ENCODE results near the gene LZIC.

The LZIC gene

DNA sequence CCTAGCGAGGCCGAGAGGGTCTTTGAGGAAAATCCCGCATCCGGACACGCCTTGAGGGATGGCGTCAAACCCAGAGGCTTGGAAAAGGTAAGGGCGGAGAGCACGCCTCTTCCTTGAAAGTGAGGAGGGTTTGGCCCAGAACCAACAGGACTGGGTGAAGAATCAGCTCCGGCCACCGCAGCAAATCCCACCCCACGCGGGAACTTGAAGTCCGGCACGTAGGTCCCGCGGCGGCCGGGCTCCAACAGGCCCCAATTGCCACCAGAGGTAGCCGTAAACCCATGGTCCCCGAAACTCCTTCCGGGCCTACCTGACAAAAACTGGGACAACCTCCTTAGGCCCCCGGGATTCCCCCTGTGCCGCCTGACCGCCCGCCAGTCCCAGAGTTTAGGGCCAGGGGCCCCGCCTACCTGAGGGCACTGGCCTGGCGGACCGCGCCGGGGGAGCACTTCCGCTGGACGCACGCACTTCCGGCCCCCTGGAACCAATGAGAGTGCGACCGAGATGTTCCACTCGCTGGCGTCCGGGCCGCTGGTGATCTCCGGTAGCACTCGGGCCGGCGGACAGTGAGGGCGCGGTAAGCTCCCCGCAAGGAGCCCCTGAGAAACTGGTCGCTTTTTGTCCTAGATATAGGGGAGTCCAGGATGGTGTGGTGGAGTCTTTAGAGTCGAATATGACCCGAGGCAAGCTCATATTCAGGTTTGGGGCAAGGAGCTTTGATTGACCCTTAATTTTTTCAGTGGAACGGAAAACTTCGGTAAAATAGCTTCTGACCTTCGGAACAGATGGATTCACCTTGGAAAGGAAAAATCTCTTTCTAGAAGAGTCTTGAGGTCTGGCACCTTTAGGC lies at the start of gene LZIC, which contains the start of gene NMNAT1:
Gene LZIC (minus strand): TSS at position 453 of the 850 bp plus-strand sequence. CDS start 6,772 bp downstream, outside the sequence.
Gene NMNAT1 (plus strand): TSS at position 537 of the 850 bp plus-strand sequence. CDS start 28,599 bp downstream, outside the sequence.
- peaks cover 6 to 9% of the 10 kb centered on the region in 2 donors for H3K4me1 ChIP-seq (ENCODE audit: control insufficient read depth in 2 of 2, insufficient read depth in 2 of 2, low read length in 2 of 2)
- peak within 1 kb of the TSS; percentile 91 to 97 for H3K27ac ChIP-seq (ENCODE audit: low read depth in 2 of 2, low read length in 2 of 2)
- peak within 1 kb of the TSS; percentile 73 to 97 for H3K4me3 ChIP-seq (ENCODE audit: low read length in 2 of 2)
- peak within 1 kb of the TSS; percentile 80 to 96 for H3K9ac ChIP-seq (ENCODE audit: low read depth in 1 of 2, low read length in 2 of 2)
- H3K36me3 ChIP-seq (ENCODE audit: control insufficient read depth in 2 of 2, insufficient read depth in 2 of 2, low read length in 2 of 2), result peaks cover 3 to 12% of the 10 kb centered on the region in 2 donors
- no peaks in the 10 kb centered on the region for H3K9me3 ChIP-seq (ENCODE audit: control insufficient read depth in 2 of 2, low read length in 2 of 2)
- H3K27me3 ChIP-seq (ENCODE audit: control insufficient read depth in 2 of 2, insufficient read depth in 2 of 2, low read length in 2 of 2), result no peaks in the 10 kb centered on the region

DNA sequence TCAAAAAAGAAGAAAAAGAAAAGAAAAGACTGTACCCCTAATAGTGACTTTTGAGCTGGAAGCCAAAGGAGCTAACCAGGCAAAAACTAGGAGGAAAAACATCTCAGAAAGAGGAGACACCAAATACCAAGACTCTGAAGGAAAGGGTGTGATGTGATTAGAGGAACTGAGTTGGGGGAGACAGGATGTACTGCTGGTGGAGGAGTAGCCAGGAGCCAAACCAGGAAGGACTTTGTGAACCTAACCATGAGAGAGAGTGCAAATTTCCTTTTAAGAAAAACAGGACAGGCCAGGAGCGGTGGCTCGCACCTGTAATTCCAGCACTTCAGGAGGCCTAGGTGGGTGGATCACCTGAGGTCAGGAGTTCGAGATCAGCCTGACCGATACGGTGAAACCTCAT lies 49.7 kb upstream of the LZIC start:
- no peaks in the 10 kb centered on the region for H3K9me3 ChIP-seq (ENCODE audit: control insufficient read depth in 2 of 2, low read length in 2 of 2)
- H3K4me1 ChIP-seq (ENCODE audit: control insufficient read depth in 2 of 2, insufficient read depth in 2 of 2, low read length in 2 of 2), result peaks cover 0 to 2% of the 10 kb centered on the region in 2 donors
- H3K4me3 ChIP-seq (ENCODE audit: low read length in 2 of 2), result no peak overlapping the region
- H3K36me3 ChIP-seq (ENCODE audit: control insufficient read depth in 2 of 2, insufficient read depth in 2 of 2, low read length in 2 of 2), result no peaks in the 10 kb centered on the region
- peaks cover 0 to 5% of the 10 kb centered on the region in 2 donors for H3K27me3 ChIP-seq (ENCODE audit: control insufficient read depth in 2 of 2, insufficient read depth in 2 of 2, low read length in 2 of 2)
- H3K27ac ChIP-seq (ENCODE audit: low read depth in 2 of 2, low read length in 2 of 2), result no peak overlapping the region
- no peak overlapping the region for H3K9ac ChIP-seq (ENCODE audit: low read depth in 1 of 2, low read length in 2 of 2)

DNA sequence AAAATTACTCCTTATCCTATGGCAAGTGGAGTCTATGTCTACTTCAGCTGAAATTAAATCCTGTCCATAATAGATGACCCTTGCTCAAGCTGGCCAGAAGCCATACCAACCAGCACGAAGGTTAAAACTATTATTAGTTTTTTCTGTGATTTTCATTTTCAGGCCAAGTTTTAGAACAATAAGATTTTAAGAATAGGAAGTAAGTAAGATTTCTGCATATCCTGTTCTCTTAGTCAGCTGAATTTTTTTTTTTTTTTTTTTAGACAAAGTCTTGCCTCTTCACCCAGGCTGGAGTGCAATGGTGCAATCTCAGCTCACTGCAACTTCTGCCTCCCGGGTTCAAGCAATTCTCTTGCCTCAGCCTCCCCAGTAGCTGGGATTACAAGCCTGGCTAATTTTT lies 47.8 kb upstream of the LZIC start:
- Histone ChIP-seq H3K36me3 (ENCODE audit: control insufficient read depth in 2 of 2, insufficient read depth in 2 of 2, low read length in 2 of 2) (peaks cover 0 to 2% of the 10 kb centered on the region in 2 donors), H3K4me3 (ENCODE audit: low read length in 2 of 2) (no peak overlapping the region), H3K27me3 (ENCODE audit: control insufficient read depth in 2 of 2, insufficient read depth in 2 of 2, low read length in 2 of 2) (no peaks in the 10 kb centered on the region), H3K4me1 (ENCODE audit: control insufficient read depth in 2 of 2, insufficient read depth in 2 of 2, low read length in 2 of 2) (no peaks in the 10 kb centered on the region), H3K9me3 (ENCODE audit: control insufficient read depth in 2 of 2, low read length in 2 of 2) (no peaks in the 10 kb centered on the region), H3K9ac (ENCODE audit: low read depth in 1 of 2, low read length in 2 of 2) (no peak overlapping the region), H3K27ac (ENCODE audit: low read depth in 2 of 2, low read length in 2 of 2) (no peak overlapping the region)

DNA sequence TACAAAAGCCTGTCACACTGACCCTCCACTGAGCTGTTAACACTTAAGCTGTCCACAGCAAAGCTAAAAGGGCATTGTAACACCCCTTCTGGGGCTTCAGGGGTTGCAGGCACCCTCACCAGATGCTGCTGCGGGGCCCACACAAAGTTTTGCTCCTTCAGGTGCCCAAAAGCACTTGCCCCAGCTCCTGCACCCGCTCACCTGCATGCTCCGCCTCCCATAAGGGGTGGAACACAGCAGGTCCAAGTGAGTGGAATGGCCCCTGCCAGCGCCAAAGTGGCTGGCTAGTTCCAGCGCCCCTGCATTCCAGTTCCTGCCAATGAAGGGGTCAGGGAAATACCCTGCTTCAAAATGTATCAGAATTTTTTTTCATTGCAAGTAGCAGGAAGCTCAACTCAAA lies 46.6 kb upstream of the LZIC start:
- no peak overlapping the region for H3K9ac ChIP-seq (ENCODE audit: low read depth in 1 of 2, low read length in 2 of 2)
- H3K27me3 ChIP-seq (ENCODE audit: control insufficient read depth in 2 of 2, insufficient read depth in 2 of 2, low read length in 2 of 2), result no peaks in the 10 kb centered on the region
- no peak overlapping the region for H3K27ac ChIP-seq (ENCODE audit: low read depth in 2 of 2, low read length in 2 of 2)
- no peaks in the 10 kb centered on the region for H3K4me1 ChIP-seq (ENCODE audit: control insufficient read depth in 2 of 2, insufficient read depth in 2 of 2, low read length in 2 of 2)
- H3K36me3 ChIP-seq (ENCODE audit: control insufficient read depth in 2 of 2, insufficient read depth in 2 of 2, low read length in 2 of 2), result peaks cover 0 to 4% of the 10 kb centered on the region in 2 donors
- no peaks in the 10 kb centered on the region for H3K9me3 ChIP-seq (ENCODE audit: control insufficient read depth in 2 of 2, low read length in 2 of 2)
- H3K4me3 ChIP-seq (ENCODE audit: low read length in 2 of 2), result no peak overlapping the region

DNA sequence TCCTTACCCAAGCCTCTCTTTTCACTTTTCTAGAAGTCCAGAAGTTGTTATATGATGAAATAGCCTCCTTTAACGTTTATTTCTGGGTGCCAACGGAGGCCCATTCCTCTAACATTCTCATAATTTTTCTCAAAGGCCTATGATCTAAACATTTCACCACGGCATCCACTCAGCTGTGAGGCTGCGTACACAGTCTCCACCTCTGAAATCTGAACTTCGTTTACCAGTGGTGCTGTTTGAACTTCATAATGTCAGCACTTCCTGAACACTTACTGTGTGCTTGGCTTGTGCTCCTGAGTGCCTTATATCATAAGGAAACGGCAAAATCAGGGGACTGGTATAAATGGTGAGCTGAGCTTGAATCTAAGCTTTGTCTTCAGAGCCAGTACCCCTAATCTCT lies 41.8 kb upstream of the LZIC start:
- Histone ChIP-seq H3K4me1 (ENCODE audit: control insufficient read depth in 2 of 2, insufficient read depth in 2 of 2, low read length in 2 of 2) (no peaks in the 10 kb centered on the region), H3K36me3 (ENCODE audit: control insufficient read depth in 2 of 2, insufficient read depth in 2 of 2, low read length in 2 of 2) (peaks cover 10 to 23% of the 10 kb centered on the region in 2 donors), H3K27me3 (ENCODE audit: control insufficient read depth in 2 of 2, insufficient read depth in 2 of 2, low read length in 2 of 2) (no peaks in the 10 kb centered on the region), H3K9ac (ENCODE audit: low read depth in 1 of 2, low read length in 2 of 2) (no peak overlapping the region), H3K9me3 (ENCODE audit: control insufficient read depth in 2 of 2, low read length in 2 of 2) (no peaks in the 10 kb centered on the region), H3K4me3 (ENCODE audit: low read length in 2 of 2) (no peak overlapping the region), H3K27ac (ENCODE audit: low read depth in 2 of 2, low read length in 2 of 2) (no peak overlapping the region)

DNA sequence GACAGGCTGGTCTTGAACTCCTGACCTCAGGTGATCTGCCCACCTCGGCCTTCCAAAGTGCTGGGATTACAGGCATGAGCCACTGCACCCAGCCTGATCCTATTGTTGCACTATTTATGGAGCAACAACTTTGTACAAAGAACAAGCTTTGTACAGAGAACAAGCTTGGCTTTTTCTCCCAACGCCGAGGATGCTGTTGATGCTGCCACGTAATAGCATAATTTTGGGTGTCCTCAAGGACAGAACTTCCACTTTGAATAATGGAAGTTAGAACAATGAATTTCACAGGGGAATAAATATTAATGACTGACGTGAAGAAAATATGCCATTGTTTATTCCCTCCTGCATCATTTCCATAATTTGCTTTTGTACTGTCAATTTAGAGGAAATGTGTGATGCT lies 41.1 kb upstream of the LZIC start:
- Histone ChIP-seq H3K9me3 (ENCODE audit: control insufficient read depth in 2 of 2, low read length in 2 of 2) (no peaks in the 10 kb centered on the region), H3K36me3 (ENCODE audit: control insufficient read depth in 2 of 2, insufficient read depth in 2 of 2, low read length in 2 of 2) (peaks cover 10 to 24% of the 10 kb centered on the region in 2 donors), H3K9ac (ENCODE audit: low read depth in 1 of 2, low read length in 2 of 2) (no peak overlapping the region), H3K27me3 (ENCODE audit: control insufficient read depth in 2 of 2, insufficient read depth in 2 of 2, low read length in 2 of 2) (no peaks in the 10 kb centered on the region), H3K27ac (ENCODE audit: low read depth in 2 of 2, low read length in 2 of 2) (no peak overlapping the region), H3K4me1 (ENCODE audit: control insufficient read depth in 2 of 2, insufficient read depth in 2 of 2, low read length in 2 of 2) (no peaks in the 10 kb centered on the region), H3K4me3 (ENCODE audit: low read length in 2 of 2) (no peak overlapping the region)

DNA sequence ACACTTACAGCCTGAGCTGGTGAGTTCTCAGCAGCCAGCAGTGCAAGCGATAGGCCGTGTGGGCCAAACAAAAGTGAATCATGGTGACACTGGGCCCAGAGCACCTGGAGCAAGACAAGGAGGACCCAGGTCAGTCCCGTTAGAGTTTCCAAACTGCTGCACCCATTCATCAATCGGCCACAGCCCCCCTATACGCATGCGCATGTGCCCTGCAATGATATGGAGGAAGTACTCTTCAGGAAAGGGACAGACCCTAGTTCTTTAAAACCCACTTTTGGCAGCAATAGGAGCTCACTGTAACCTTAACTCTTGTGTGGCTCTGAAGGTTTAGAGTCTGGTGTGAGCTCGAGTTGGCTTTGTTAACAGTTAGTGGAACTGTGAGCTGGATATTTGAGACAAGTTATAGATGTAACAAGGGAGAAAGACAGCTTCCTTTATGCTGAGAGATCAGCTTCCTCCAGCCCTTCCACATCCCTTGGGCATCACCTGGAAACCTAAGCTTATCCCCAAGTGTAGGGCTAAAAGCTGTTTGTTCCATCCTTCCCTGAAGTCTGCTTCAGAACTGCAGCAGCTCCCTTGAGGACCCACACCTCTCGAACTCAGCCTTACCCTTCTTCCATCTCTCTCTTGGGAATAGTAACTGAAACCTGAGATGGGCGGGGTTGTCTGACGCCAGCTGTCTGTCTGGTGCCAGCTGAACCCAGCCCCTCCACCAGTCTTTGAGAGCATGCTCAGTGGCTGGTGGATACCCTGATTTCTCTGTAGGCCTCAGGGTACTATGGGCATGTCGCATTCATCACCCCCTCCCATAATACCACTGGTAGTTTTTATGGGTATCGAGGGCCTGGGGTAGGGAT lies 17.7 kb upstream of the LZIC start:
- Histone ChIP-seq H3K27ac (ENCODE audit: low read depth in 2 of 2, low read length in 2 of 2) (no peak overlapping the region), H3K27me3 (ENCODE audit: control insufficient read depth in 2 of 2, insufficient read depth in 2 of 2, low read length in 2 of 2) (no peaks in the 10 kb centered on the region), H3K36me3 (ENCODE audit: control insufficient read depth in 2 of 2, insufficient read depth in 2 of 2, low read length in 2 of 2) (no peaks in the 10 kb centered on the region), H3K4me1 (ENCODE audit: control insufficient read depth in 2 of 2, insufficient read depth in 2 of 2, low read length in 2 of 2) (no peaks in the 10 kb centered on the region), H3K4me3 (ENCODE audit: low read length in 2 of 2) (no peak overlapping the region), H3K9me3 (ENCODE audit: control insufficient read depth in 2 of 2, low read length in 2 of 2) (no peaks in the 10 kb centered on the region), H3K9ac (ENCODE audit: low read depth in 1 of 2, low read length in 2 of 2) (no peak overlapping the region)

DNA sequence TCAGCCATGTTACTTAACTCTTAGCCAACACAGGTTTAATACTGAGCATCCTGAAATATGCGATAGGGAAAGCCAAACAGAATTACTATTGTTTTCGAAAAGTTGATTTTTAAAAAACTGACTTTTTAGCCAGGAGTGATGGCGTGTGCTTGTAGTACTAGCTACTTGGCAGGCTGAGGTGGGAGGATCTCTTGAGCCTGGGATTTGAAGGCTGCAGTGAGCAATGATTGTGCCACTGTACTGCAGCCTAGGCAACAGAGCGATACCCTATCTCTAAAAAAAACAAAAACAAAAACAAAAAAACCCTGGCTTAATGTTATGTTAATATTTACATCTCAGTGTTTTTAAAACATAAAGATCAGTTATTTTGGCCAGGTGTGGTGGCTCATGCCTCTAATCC lies 16.8 kb upstream of the LZIC start:
- Histone ChIP-seq H3K4me1 (ENCODE audit: control insufficient read depth in 2 of 2, insufficient read depth in 2 of 2, low read length in 2 of 2) (no peaks in the 10 kb centered on the region), H3K36me3 (ENCODE audit: control insufficient read depth in 2 of 2, insufficient read depth in 2 of 2, low read length in 2 of 2) (no peaks in the 10 kb centered on the region), H3K27ac (ENCODE audit: low read depth in 2 of 2, low read length in 2 of 2) (no peak overlapping the region), H3K27me3 (ENCODE audit: control insufficient read depth in 2 of 2, insufficient read depth in 2 of 2, low read length in 2 of 2) (no peaks in the 10 kb centered on the region), H3K4me3 (ENCODE audit: low read length in 2 of 2) (no peak overlapping the region), H3K9ac (ENCODE audit: low read depth in 1 of 2, low read length in 2 of 2) (no peak overlapping the region), H3K9me3 (ENCODE audit: control insufficient read depth in 2 of 2, low read length in 2 of 2) (no peaks in the 10 kb centered on the region)

DNA sequence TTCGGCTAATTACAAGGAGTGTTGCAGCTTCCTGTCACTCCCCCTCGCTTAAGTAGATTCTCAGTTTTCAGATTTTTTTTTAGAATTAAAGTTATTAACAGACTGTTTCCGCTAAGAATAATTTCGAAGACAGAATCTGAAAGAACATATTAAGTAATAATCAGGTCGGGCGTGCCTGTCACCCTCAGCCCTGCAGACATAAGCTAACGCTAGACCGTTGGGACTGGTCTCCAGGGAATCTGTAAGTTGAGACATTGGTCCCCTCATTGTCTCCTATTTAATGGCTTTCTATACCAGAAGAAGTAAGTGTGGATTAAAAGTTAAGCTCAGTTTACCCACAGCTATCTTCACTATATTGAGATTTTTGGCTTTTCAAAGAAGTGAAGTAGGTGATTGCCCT lies 14.5 kb upstream of the LZIC start:
- no peaks in the 10 kb centered on the region for H3K27me3 ChIP-seq (ENCODE audit: control insufficient read depth in 2 of 2, insufficient read depth in 2 of 2, low read length in 2 of 2)
- no peak overlapping the region for H3K4me3 ChIP-seq (ENCODE audit: low read length in 2 of 2)
- H3K9me3 ChIP-seq (ENCODE audit: control insufficient read depth in 2 of 2, low read length in 2 of 2), result no peaks in the 10 kb centered on the region
- no peak overlapping the region for H3K9ac ChIP-seq (ENCODE audit: low read depth in 1 of 2, low read length in 2 of 2)
- no peaks in the 10 kb centered on the region for H3K4me1 ChIP-seq (ENCODE audit: control insufficient read depth in 2 of 2, insufficient read depth in 2 of 2, low read length in 2 of 2)
- no peak overlapping the region for H3K27ac ChIP-seq (ENCODE audit: low read depth in 2 of 2, low read length in 2 of 2)
- H3K36me3 ChIP-seq (ENCODE audit: control insufficient read depth in 2 of 2, insufficient read depth in 2 of 2, low read length in 2 of 2), result peaks cover 0 to 5% of the 10 kb centered on the region in 2 donors

DNA sequence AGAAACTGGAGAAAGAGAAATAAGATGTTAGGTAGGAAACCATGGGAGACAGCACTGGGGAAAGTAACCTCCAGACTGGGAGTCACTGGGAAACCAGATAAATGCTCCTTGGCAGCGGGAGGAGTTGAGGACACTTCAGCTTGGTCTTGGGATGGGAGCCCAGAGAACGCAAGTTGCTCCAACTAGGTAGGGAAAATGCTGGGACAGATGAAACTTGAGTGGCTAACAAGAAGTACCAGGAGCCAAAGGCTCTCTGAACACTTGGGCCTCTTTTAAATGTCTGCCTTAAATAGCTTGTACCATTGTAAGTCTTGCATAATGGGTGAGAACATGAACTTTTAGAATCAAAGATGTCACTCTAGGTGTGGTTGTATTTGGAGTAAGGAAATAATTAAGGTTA lies 3.1 kb upstream of the LZIC start:
- Histone ChIP-seq H3K27me3 (ENCODE audit: control insufficient read depth in 2 of 2, insufficient read depth in 2 of 2, low read length in 2 of 2) (no peaks in the 10 kb centered on the region), H3K4me1 (ENCODE audit: control insufficient read depth in 2 of 2, insufficient read depth in 2 of 2, low read length in 2 of 2) (peaks cover 6 to 11% of the 10 kb centered on the region in 2 donors), H3K4me3 (ENCODE audit: low read length in 2 of 2) (no peak overlapping the region), H3K27ac (ENCODE audit: low read depth in 2 of 2, low read length in 2 of 2) (no peak overlapping the region), H3K9ac (ENCODE audit: low read depth in 1 of 2, low read length in 2 of 2) (no peak overlapping the region), H3K36me3 (ENCODE audit: control insufficient read depth in 2 of 2, insufficient read depth in 2 of 2, low read length in 2 of 2) (peaks cover 3 to 6% of the 10 kb centered on the region in 2 donors), H3K9me3 (ENCODE audit: control insufficient read depth in 2 of 2, low read length in 2 of 2) (no peaks in the 10 kb centered on the region)
